OCI-LY3 (cell line): ENCODE measurements around the gene WDR93.
A peak's percentile ranks its signal among the peaks of the same experiment; 100 is the strongest.

Experiments used
- H2AFZ ChIP-seq: fragments of 200-600, 300-600 bp; shearing (Covaris generic); 2 replicates; pipeline ENCODE4 v1.6.0; 2014; ENCODE audit warnings: antibody characterized with exemption, low read depth, low read length
- H3K27ac ChIP-seq: fragments of 200-600, 300-600 bp; sonication (generic); 2 replicates; pipeline ENCODE4 v1.5.1; 2014; ENCODE audit warnings: mild to moderate bottlenecking, low read length, moderate library complexity, mixed read lengths
- H3K27me3 ChIP-seq: fragments of 200-600, 300-600 bp; sonication (generic); 2 replicates; pipeline ENCODE4 v1.6.1; 2014; ENCODE audit warnings: low read depth, low read length, mixed read lengths
- H3K36me3 ChIP-seq: fragments of 200-600, 300-600 bp; sonication (generic); replicated peaks from 2 replicates; pipeline ENCODE3; 2014; ENCODE audit warnings: low read depth, low read length, mixed read lengths
- H3K4me1 ChIP-seq: fragments of 300-600, 200-600 bp; sonication (generic); 2 replicates; pipeline ENCODE4 v1.6.1; 2014; ENCODE audit warnings: low read length, mixed read lengths
- H3K4me2 ChIP-seq: fragments of 200-600, 300-600 bp; sonication (generic); 2 replicates; pipeline ENCODE4 v1.6.1; 2014; ENCODE audit warnings: low read length, mixed read lengths
- H3K4me3 ChIP-seq: fragments of 300-600, 200-600 bp; sonication (generic); 2 replicates; pipeline ENCODE4 v1.5.1; 2014; ENCODE audit warnings: antibody characterized with exemption, mild to moderate bottlenecking, low read length, moderate library complexity
- H3K79me2 ChIP-seq: fragments of 300-600, 200-600 bp; shearing (Covaris generic); 2 replicates; pipeline ENCODE4 v1.6.1; 2014; ENCODE audit warnings: mild to moderate bottlenecking, low read length, mixed read lengths
- H3K9ac ChIP-seq: fragments of 300-600, 200-600 bp; shearing (Covaris generic); 2 replicates; pipeline ENCODE4 v1.6.0; 2014; ENCODE audit warnings: mild to moderate bottlenecking, low read length, moderate library complexity
- H3K9me3 ChIP-seq: fragments of 200-600, 300-600 bp; shearing (Covaris generic); 2 replicates; pipeline ENCODE4 v1.6.1; 2014; ENCODE audit warnings: low read length, mixed read lengths; ENCODE audit not compliant: insufficient read depth
- H4K20me1 ChIP-seq: fragments of 200-600, 300-600 bp; sonication (generic); 2 replicates; pipeline ENCODE4 v1.6.1; 2016; ENCODE audit warnings: low read length, mixed read lengths; ENCODE audit not compliant: insufficient read depth
- CTCF ChIP-seq: fragments of 200-600, 300-600 bp; sonication (generic); IDR thresholded peaks from 2 replicates; pipeline ENCODE4 v1.5.1; 2014; ENCODE audit warnings: antibody characterized with exemption, low read length, low read depth
- EZH2phosphoT487 ChIP-seq: fragments of 200-600 bp; shearing (Covaris generic); IDR thresholded peaks from 2 replicates; pipeline ENCODE4 v1.6.1; 2018; ENCODE audit warnings: antibody characterized with exemption, mixed run types, low read depth

The WDR93 gene

GRCh38 chr15:89673165-89673512, 17.5 kb upstream of the WDR93 start:
- Histone ChIP-seq H3K4me1 (no peaks in the 10 kb centered on the region), H3K9ac (no peak overlapping the region), H3K79me2 (no peaks in the 10 kb centered on the region), H3K4me2 (no peak overlapping the region), H3K4me3 (no peak overlapping the region), H3K36me3 (no peaks in the 10 kb centered on the region), H4K20me1 (no peaks in the 10 kb centered on the region), H2AFZ (no peak overlapping the region), H3K9me3 (no peaks in the 10 kb centered on the region), H3K27ac (no peak overlapping the region), H3K27me3 (no peaks in the 10 kb centered on the region)
- no peak for TF ChIP-seq EZH2phosphoT487
- peak; percentile 61 for TF ChIP-seq CTCF

DNA sequence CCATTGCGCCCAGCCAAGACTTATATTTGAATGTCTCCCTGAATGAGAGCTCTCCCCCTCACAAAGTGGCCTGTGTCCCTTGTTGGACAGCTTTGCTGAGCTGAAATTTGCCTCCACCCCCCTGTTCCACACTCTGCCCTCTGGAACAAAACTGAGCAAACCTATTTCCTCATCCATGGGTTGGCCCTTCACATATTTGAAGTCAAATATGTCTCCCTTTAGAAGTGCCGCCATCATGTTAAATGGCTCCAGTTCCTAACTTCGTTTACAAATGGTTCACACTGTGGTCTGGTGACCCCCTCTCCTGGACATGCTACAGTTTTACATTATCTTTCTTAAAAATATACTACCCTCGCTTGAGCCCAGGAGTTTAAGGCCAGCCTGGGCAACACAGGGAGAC, 16.1 kb upstream of the WDR93 start:
- Histone ChIP-seq H3K79me2 (no peaks in the 10 kb centered on the region), H3K4me2 (no peak overlapping the region), H3K4me1 (no peaks in the 10 kb centered on the region), H4K20me1 (no peaks in the 10 kb centered on the region), H3K27me3 (no peaks in the 10 kb centered on the region), H3K36me3 (no peaks in the 10 kb centered on the region), H3K9ac (no peak overlapping the region), H3K4me3 (no peak overlapping the region), H3K27ac (no peak overlapping the region), H2AFZ (no peak overlapping the region), H3K9me3 (no peaks in the 10 kb centered on the region)
- TF ChIP-seq CTCF (no peak), EZH2phosphoT487 (no peak)

DNA sequence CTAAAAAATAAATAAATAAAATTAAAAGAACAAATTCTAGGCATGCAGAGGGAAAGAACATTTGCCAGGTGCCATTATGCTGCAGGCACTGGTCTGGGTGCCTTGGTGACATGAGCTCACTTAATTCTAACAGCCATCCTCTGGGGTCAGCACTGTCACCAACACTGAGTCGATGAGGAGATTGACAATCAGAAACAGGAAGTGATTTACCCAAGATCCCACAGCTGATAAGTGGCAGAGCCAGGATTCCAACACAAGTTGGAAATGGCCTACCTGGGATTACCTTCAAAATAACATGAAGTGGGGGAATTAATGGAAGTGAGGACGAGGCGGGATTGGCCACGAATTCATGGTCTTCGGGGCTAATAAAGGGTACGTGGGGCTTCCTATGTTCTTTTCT, 15.0 kb upstream of the WDR93 start:
- no peaks in the 10 kb centered on the region for H4K20me1 ChIP-seq
- H3K4me1 ChIP-seq = no peaks in the 10 kb centered on the region
- no peak overlapping the region for H3K4me3 ChIP-seq
- H3K9ac ChIP-seq = no peak overlapping the region
- no peaks in the 10 kb centered on the region for H3K36me3 ChIP-seq
- H2AFZ ChIP-seq = no peak overlapping the region
- H3K9me3 ChIP-seq = no peaks in the 10 kb centered on the region
- H3K4me2 ChIP-seq = no peak overlapping the region
- TF ChIP-seq EZH2phosphoT487 = no peak
- no peaks in the 10 kb centered on the region for H3K27me3 ChIP-seq
- H3K27ac ChIP-seq = no peak overlapping the region
- no peaks in the 10 kb centered on the region for H3K79me2 ChIP-seq

DNA sequence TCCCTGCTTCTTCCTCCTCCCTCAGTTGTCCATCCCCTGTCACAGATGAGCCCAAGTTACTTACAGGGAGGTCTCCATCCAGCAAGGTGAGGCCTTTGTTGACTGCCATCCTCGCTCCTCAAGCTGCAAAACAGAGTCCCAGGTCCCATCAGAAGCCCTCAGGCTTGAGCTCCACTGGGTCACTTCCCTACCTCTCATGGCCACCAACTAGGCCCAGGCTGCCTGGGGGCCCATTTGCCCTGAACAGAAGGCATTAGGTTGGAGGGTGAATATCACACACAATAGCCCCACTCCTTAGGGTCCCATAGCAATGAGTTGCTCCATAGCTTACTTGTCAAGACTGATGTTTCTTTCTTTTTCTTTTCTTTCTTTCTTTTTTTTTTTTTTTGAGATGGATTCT, 13.2 kb upstream of the WDR93 start:
- Histone ChIP-seq H3K4me3 (no peak overlapping the region), H2AFZ (no peak overlapping the region), H3K27ac (no peak overlapping the region), H3K9me3 (no peaks in the 10 kb centered on the region), H3K36me3 (no peaks in the 10 kb centered on the region), H3K4me2 (no peak overlapping the region), H4K20me1 (no peaks in the 10 kb centered on the region), H3K27me3 (no peaks in the 10 kb centered on the region), H3K9ac (no peak overlapping the region), H3K4me1 (no peaks in the 10 kb centered on the region), H3K79me2 (no peaks in the 10 kb centered on the region)
- no peak for TF ChIP-seq EZH2phosphoT487
- TF ChIP-seq CTCF = no peak

GRCh38 chr15:89679212-89679611, 11.4 kb upstream of the WDR93 start, which contains the start of gene PLIN1:
PLIN1 (minus strand) TSS chr15:89679367; CDS start chr15:89677489, 1,878 bp downstream.
- H3K4me2 ChIP-seq = no peak within 1 kb of the TSS
- H3K4me3 ChIP-seq = no peak within 1 kb of the TSS
- no peak within 1 kb of the TSS for H3K27ac ChIP-seq
- no peaks in the 10 kb centered on the region for H3K4me1 ChIP-seq
- H3K79me2 ChIP-seq = no peaks in the 10 kb centered on the region
- H3K9ac ChIP-seq = no peak within 1 kb of the TSS
- H3K36me3 ChIP-seq = no peaks in the 10 kb centered on the region
- TF ChIP-seq EZH2phosphoT487 = no peak
- TF ChIP-seq CTCF = no peak
- no peaks in the 10 kb centered on the region for H3K9me3 ChIP-seq
- H2AFZ ChIP-seq = no peak within 1 kb of the TSS
- H3K27me3 ChIP-seq = no peaks in the 10 kb centered on the region
- H4K20me1 ChIP-seq = no peaks in the 10 kb centered on the region
